OCI-LY1 (cell line): Measurements from ENCODE around the gene DLD.

Experiments used
- H2AFZ ChIP-seq: fragments of 200-600 bp; sonication (generic), shearing (Covaris generic); 2 replicates; pipeline ENCODE4 v1.6.0; 2014; ENCODE audit warnings: antibody characterized with exemption, mild to moderate bottlenecking, low read length
- H3F3A ChIP-seq: fragments of 200-600 bp; sonication (generic), shearing (Covaris generic); 2 replicates; pipeline ENCODE4 v1.6.0; 2014; ENCODE audit warnings: mild to moderate bottlenecking, antibody characterized with exemption, low read length, moderate library complexity; ENCODE audit not compliant: insufficient read depth
- H3K27ac ChIP-seq: fragments of 200-600 bp; sonication (generic); 2 replicates; pipeline ENCODE4 v1.5.1; 2014; ENCODE audit warnings: low read length, mixed run types, mild to moderate bottlenecking, low read depth; ENCODE audit not compliant: poor library complexity, severe bottlenecking
- H3K27me3 ChIP-seq: fragments of 200-600 bp; sonication (generic); 2 replicates; pipeline ENCODE4 v1.6.0; 2014; ENCODE audit warnings: antibody characterized with exemption, mild to moderate bottlenecking, low read length, moderate library complexity; ENCODE audit not compliant: insufficient read depth
- H3K36me3 ChIP-seq: fragments of 200-600 bp; sonication (generic); 2 replicates; pipeline ENCODE4 v1.6.1; 2014; ENCODE audit warnings: mild to moderate bottlenecking, antibody characterized with exemption, low read length, moderate library complexity, mixed read lengths; ENCODE audit not compliant: insufficient read depth
- H3K4me1 ChIP-seq: fragments of 200-600 bp; sonication (generic); 2 replicates; pipeline ENCODE4 v1.5.1; 2014; ENCODE audit warnings: mild to moderate bottlenecking, low read length, moderate library complexity; ENCODE audit not compliant: insufficient read depth, severe bottlenecking
- H3K4me2 ChIP-seq: fragments of 200-600 bp; sonication (generic), shearing (Covaris generic); 2 replicates; pipeline ENCODE4 v1.6.1; 2014; ENCODE audit warnings: low read length
- H3K4me3 ChIP-seq: fragments of 200-600 bp; sonication (generic); 2 replicates; pipeline ENCODE4 v1.5.1; 2014; ENCODE audit warnings: low read length, low read depth, mild to moderate bottlenecking, mixed read lengths; ENCODE audit not compliant: poor library complexity, severe bottlenecking
- H3K79me2 ChIP-seq: fragments of 200-600 bp; shearing (Covaris generic); 2 replicates; pipeline ENCODE4 v1.6.1; 2016; ENCODE audit warnings: mixed run types, low read length, mixed read lengths; ENCODE audit not compliant: insufficient read depth
- H3K9ac ChIP-seq: fragments of 200-600 bp; sonication (generic), shearing (Covaris generic); 2 replicates; pipeline ENCODE4 v1.6.1; 2014; ENCODE audit warnings: mild to moderate bottlenecking, low read length, mixed read lengths
- H3K9me2 ChIP-seq: fragments of 200-600 bp; sonication (generic), shearing (Covaris generic); 2 replicates; pipeline ENCODE4 v1.6.1; 2014; ENCODE audit warnings: low read depth, mild to moderate bottlenecking, low read length, mixed read lengths
- H3K9me3 ChIP-seq: fragments of 200-600 bp; shearing (Covaris generic); 2 replicates; pipeline ENCODE4 v1.6.1; 2014; ENCODE audit warnings: low read length, mixed read lengths
- H4K20me1 ChIP-seq: fragments of 200-600 bp; sonication (generic), shearing (Covaris generic); 2 replicates; pipeline ENCODE4 v1.6.0; 2016; ENCODE audit warnings: mild to moderate bottlenecking, low read length; ENCODE audit not compliant: insufficient read depth
- CTCF ChIP-seq: fragments of 200-600 bp; sonication (generic), shearing (Covaris generic); IDR thresholded peaks from 2 replicates; pipeline ENCODE4 v1.5.1; 2017; ENCODE audit warnings: mild to moderate bottlenecking, antibody characterized with exemption, low read length, moderate library complexity, mixed read lengths
- EZH2 ChIP-seq: fragments of 200-600 bp; sonication (generic), shearing (Covaris generic); IDR thresholded peaks from 2 replicates; pipeline ENCODE4 v1.8.0; 2017; ENCODE audit warnings: borderline replicate concordance, mixed run types, mild to moderate bottlenecking, antibody characterized with exemption, low read length, moderate library complexity, mixed read lengths

Gene DLD

DNA sequence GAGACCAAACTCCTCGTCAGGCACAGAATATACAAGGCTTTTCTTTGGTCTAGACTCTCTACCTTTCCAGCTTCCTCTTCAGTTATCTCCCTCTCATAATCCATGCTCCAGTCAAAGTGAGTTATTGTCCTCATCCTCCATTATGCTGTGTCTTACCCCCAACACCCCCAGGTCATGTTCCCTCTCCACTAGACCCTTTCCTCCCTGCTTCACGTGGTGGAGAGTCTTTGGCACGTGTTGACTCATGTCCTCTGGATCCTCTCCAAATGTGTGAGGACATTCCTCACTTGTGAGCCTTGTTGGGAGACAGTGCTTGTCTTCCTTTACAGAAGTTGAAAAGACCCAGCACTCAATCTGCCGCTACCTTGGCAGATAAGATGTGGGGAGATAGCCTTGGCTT, 36.0 kb upstream of the DLD start:
- Histone ChIP-seq H2AFZ (no peak overlapping the region), H3K4me2 (no peak overlapping the region), H3K9me3 (no peaks in the 10 kb centered on the region), H3K9ac (no peak overlapping the region), H3F3A (no peaks in the 10 kb centered on the region), H3K9me2 (no peaks in the 10 kb centered on the region), H3K4me3 (no peak overlapping the region), H3K4me1 (no peaks in the 10 kb centered on the region), H3K79me2 (no peaks in the 10 kb centered on the region), H3K27ac (no peak overlapping the region), H4K20me1 (no peaks in the 10 kb centered on the region), H3K27me3 (0 out of 2 replicates have a peak, but pooled peaks cover 3% of the 10 kb centered on the region), H3K36me3 (no peaks in the 10 kb centered on the region)
- TF ChIP-seq CTCF = no peak
- no peak for TF ChIP-seq EZH2

- H4K20me1 ChIP-seq = no peaks in the 10 kb centered on the region
- no peaks in the 10 kb centered on the region for H3K9me2 ChIP-seq
- no peaks in the 10 kb centered on the region for H3K79me2 ChIP-seq
- H3K9me3 ChIP-seq = no peaks in the 10 kb centered on the region
- no peak overlapping the region for H3K27ac ChIP-seq
- H3F3A ChIP-seq = no peaks in the 10 kb centered on the region
- no peak overlapping the region for H3K4me3 ChIP-seq
- H3K9ac ChIP-seq = no peak overlapping the region
- TF ChIP-seq CTCF = no peak
- TF ChIP-seq EZH2 = no peak
- H3K4me2 ChIP-seq = no peak overlapping the region
- 0 out of 2 replicates have a peak, but pooled peaks cover 3% of the 10 kb centered on the region for H3K27me3 ChIP-seq
- H3K4me1 ChIP-seq = no peaks in the 10 kb centered on the region
- no peaks in the 10 kb centered on the region for H3K36me3 ChIP-seq
- no peak overlapping the region for H2AFZ ChIP-seq
These were observed 34.0 kb upstream of the DLD start for GRCh38 chr7:107856806-107857540.

GRCh38 chr7:107857541-107857912, 33.5 kb upstream of the DLD start:
- Histone ChIP-seq H2AFZ (no peak overlapping the region), H3F3A (no peaks in the 10 kb centered on the region), H3K9me3 (no peaks in the 10 kb centered on the region), H3K27me3 (0 out of 2 replicates have a peak, but pooled peaks cover 3% of the 10 kb centered on the region), H3K9ac (no peak overlapping the region), H3K36me3 (no peaks in the 10 kb centered on the region), H3K27ac (no peak overlapping the region), H3K4me2 (no peak overlapping the region), H3K9me2 (no peaks in the 10 kb centered on the region), H4K20me1 (no peaks in the 10 kb centered on the region), H3K79me2 (no peaks in the 10 kb centered on the region), H3K4me1 (no peaks in the 10 kb centered on the region), H3K4me3 (no peak overlapping the region)
- TF ChIP-seq EZH2 (no peak), CTCF (no peak)
